Measurements from ENCODE around the gene APLP2. TPM values are rescaled to one million over a fixed set of nuclear protein-coding genes. Genes with fewer than 3 reads are reported as not detected.
A peak's percentile ranks its signal among the peaks of the same experiment; 100 is the strongest.
"Not testable (repeated sequence)": the region's sequence is repeated elsewhere in the genome, so short reads cannot be mapped to it uniquely, and the experiment has no call there.

The APLP2 gene
- total RNA-seq (100 to 1,000 TPM; 198 to 281 (median 251) TPM), polyA plus RNA-seq (100 to 1,000 TPM; 245 to 466 TPM)
- long read RNA-seq, donor 1, transcript APLP2-203 (17 exons, 3,270 nt) = minor isoform, 15 of 153 reads
- long read RNA-seq, donor 1, transcript APLP2-210 (16 exons, 2,530 nt) = major isoform, 39 of 153 reads
- long read RNA-seq, donor 1, partial matches to known transcripts = 88 of 153 reads
- long read RNA-seq, donor 1, other reads (novel, unspliced or antisense) = 4 of 153 reads
- long read RNA-seq, donor 2, transcript APLP2-210 (16 exons, 2,530 nt) = major isoform, 32 of 174 reads
- long read RNA-seq, donor 2, transcript APLP2-203 (17 exons, 3,270 nt) = minor isoform, 6 of 174 reads
- long read RNA-seq, donor 2, transcript APLP2-215 (3 exons, 1,322 nt) = minor isoform, 9 of 174 reads
- long read RNA-seq, donor 2, partial matches to known transcripts = 121 of 174 reads
- long read RNA-seq, donor 2, other reads (novel, unspliced or antisense) = 0 of 174 reads
- long read RNA-seq, donor 3, transcript APLP2-201 (18 exons, 3,727 nt) = minor isoform, 9 of 433 reads
- long read RNA-seq, donor 3, transcript APLP2-203 (17 exons, 3,270 nt) = minor isoform, 102 of 433 reads
- long read RNA-seq, donor 3, transcript APLP2-210 (16 exons, 2,530 nt) = major isoform, 222 of 433 reads
- long read RNA-seq, donor 3, partial matches to known transcripts = 59 of 433 reads
- long read RNA-seq, donor 3, other reads (novel, unspliced or antisense) = 37 of 433 reads

GRCh38 chr11:130069659-130070108, at the start of gene APLP2:
Gene APLP2, plus strand, starts transcription at chr11:130069894. Its CDS starts 84 bp downstream, at chr11:130069978.
- intact Hi-C loops (cut with DNase I) = loop anchor here (1.0 to 10.0 kb wide), 5 partner anchors 37 to 67 kb away; partner anchors contain the start of gene PRDM10 (in 2 of the 4)
- TF ChIP-seq CTCF (IDR thresholded peaks at IDR 0.05) (no peak), EP300 (IDR thresholded peaks at IDR 0.05) (no peak), POLR2A (IDR thresholded peaks at IDR 0.05) (peak; percentile 73)
- Histone ChIP-seq H3K27me3 (no peaks in the 10 kb centered on the region), H3K9me3 (no peaks in the 10 kb centered on the region), H3K4me3 (peak within 1 kb of the TSS; percentile 94), H3K36me3 (no peaks in the 10 kb centered on the region), H3K4me1 (ENCODE audit: insufficient read depth) (peaks cover 8% of the 10 kb centered on the region), H3K27ac (peak within 1 kb of the TSS; percentile 95 to 96)
- WGBS, 3 donors = 0 to 1% (median 1%) methylated on average over 16 to 51 of the region's 51 CpGs
- DNase-seq = peak; percentile 98 to 100 (median 99)

GRCh38 chr11:130020323-130020722, 49.4 kb upstream of the APLP2 start:
- no peak for TF ChIP-seq CTCF (IDR thresholded peaks at IDR 0.05)
- no peak for TF ChIP-seq EP300 (IDR thresholded peaks at IDR 0.05)
- no peak for TF ChIP-seq POLR2A (IDR thresholded peaks at IDR 0.05)
- no peak overlapping the region for H3K4me3 ChIP-seq
- no peaks in the 10 kb centered on the region for H3K9me3 ChIP-seq
- no peak overlapping the region for H3K27ac ChIP-seq
- H3K36me3 ChIP-seq = no peaks in the 10 kb centered on the region
- intact Hi-C loops (cut with DNase I) = no loop called here
- 18 to 43% (median 29%) methylated on average over 4 of the region's 4 CpGs for WGBS, 3 donors
- peaks cover 2% of the 10 kb centered on the region for H3K4me1 ChIP-seq (ENCODE audit: insufficient read depth)
- H3K27me3 ChIP-seq = no peaks in the 10 kb centered on the region
- no peak for DNase-seq

- H3K27me3 ChIP-seq; H3K36me3 ChIP-seq; DNase-seq; H3K4me1 ChIP-seq (ENCODE audit: insufficient read depth); H3K27ac ChIP-seq; intact Hi-C loops (cut with DNase I); H3K9me3 ChIP-seq; H3K4me3 ChIP-seq: not testable (repeated sequence)
- 97 to 98% (median 98%) methylated on average over 38 of the region's 38 CpGs for WGBS, 3 donors
Observed at GRCh38 chr11:130021606-130022005, 48.1 kb upstream of the APLP2 start.

GRCh38 chr11:130022799-130023198, 46.9 kb upstream of the APLP2 start:
- Histone ChIP-seq H3K36me3 (no peaks in the 10 kb centered on the region), H3K4me3 (no peak overlapping the region), H3K27ac (no peak overlapping the region), H3K27me3 (no peaks in the 10 kb centered on the region), H3K4me1 (ENCODE audit: insufficient read depth) (peaks cover 2% of the 10 kb centered on the region), H3K9me3 (no peaks in the 10 kb centered on the region)
- no peak for DNase-seq
- no peak for TF ChIP-seq POLR2A (IDR thresholded peaks at IDR 0.05)
- no peak for TF ChIP-seq CTCF (IDR thresholded peaks at IDR 0.05)
- TF ChIP-seq EP300 (IDR thresholded peaks at IDR 0.05) = no peak
- intact Hi-C loops (cut with DNase I) = no loop called here
- 57 to 75% (median 62%) methylated on average over 2 of the region's 2 CpGs for WGBS, 3 donors
